ENCODE data around the gene DBF4.

- TF ChIP-seq CTCF (IDR thresholded peaks at IDR 0.05; ENCODE audit: low read depth, low read length, missing input control) (no peak), RAD21 (IDR thresholded peaks at IDR 0.05) (no peak), YY1 (IDR thresholded peaks at IDR 0.05) (no peak), FOXA1 (IDR thresholded peaks at IDR 0.05) (no peak), MAX (IDR thresholded peaks at IDR 0.05) (no peak)
- TF ChIP-seq, protein P1, sequence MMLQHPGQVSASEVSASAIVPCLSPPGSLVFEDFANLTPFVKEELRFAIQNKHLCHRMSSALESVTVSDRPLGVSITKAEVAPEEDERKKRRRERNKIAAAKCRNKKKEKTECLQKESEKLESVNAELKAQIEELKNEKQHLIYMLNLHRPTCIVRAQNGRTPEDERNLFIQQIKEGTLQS (IDR thresholded peaks at IDR 0.05), result no peak
Measured at GRCh38 chr7:87899255-87899654, 23.0 kb downstream of the DBF4 start.

Data from liver (tissue), 3 donors.